HL-60 (cell line): ENCODE measurements around the gene GRID1.

Source experiments
- POLR2AphosphoS5 ChIP-seq: IDR thresholded peaks from 2 replicates; pipeline ENCODE4 v1.6.1; 2012; ENCODE audit warnings: low read depth
- TF ChIP-seq, protein P1 (sequence below): IDR thresholded peaks from one replicate; pipeline ENCODE4 v1.5.1; 2011; ENCODE audit warnings: low read length, control low read depth, inconsistent platforms; ENCODE audit not compliant: insufficient read depth
- TF ChIP-seq, protein P2 (sequence below): IDR thresholded peaks from 2 replicates; pipeline ENCODE4 v1.6.1; 2012; ENCODE audit warnings: low read depth; ENCODE audit not compliant: insufficient replicate concordance

DNA sequence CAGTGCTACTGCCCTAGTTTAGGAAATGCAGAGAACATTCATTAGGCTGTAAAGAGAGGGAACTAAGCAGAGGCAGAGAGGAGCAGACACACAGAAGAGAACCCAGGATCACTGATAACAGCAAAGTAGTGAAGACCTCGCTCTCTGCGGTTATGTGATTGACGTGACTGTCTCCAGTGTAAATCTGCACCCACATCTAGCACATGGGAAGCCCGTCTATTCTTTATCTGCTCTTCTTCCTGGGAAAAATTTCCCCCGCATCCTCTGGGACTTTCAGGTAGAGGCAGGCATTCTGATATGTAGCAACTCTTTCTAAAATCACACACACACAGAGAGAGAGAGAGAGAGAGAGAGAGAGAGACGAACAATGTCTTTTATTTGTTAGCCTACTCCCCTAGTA, 699.6 kb downstream of the GRID1 start:
- TF ChIP-seq, protein P1, sequence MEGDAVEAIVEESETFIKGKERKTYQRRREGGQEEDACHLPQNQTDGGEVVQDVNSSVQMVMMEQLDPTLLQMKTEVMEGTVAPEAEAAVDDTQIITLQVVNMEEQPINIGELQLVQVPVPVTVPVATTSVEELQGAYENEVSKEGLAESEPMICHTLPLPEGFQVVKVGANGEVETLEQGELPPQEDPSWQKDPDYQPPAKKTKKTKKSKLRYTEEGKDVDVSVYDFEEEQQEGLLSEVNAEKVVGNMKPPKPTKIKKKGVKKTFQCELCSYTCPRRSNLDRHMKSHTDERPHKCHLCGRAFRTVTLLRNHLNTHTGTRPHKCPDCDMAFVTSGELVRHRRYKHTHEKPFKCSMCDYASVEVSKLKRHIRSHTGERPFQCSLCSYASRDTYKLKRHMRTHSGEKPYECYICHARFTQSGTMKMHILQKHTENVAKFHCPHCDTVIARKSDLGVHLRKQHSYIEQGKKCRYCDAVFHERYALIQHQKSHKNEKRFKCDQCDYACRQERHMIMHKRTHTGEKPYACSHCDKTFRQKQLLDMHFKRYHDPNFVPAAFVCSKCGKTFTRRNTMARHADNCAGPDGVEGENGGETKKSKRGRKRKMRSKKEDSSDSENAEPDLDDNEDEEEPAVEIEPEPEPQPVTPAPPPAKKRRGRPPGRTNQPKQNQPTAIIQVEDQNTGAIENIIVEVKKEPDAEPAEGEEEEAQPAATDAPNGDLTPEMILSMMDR, result no peak
- TF ChIP-seq, protein P2, sequence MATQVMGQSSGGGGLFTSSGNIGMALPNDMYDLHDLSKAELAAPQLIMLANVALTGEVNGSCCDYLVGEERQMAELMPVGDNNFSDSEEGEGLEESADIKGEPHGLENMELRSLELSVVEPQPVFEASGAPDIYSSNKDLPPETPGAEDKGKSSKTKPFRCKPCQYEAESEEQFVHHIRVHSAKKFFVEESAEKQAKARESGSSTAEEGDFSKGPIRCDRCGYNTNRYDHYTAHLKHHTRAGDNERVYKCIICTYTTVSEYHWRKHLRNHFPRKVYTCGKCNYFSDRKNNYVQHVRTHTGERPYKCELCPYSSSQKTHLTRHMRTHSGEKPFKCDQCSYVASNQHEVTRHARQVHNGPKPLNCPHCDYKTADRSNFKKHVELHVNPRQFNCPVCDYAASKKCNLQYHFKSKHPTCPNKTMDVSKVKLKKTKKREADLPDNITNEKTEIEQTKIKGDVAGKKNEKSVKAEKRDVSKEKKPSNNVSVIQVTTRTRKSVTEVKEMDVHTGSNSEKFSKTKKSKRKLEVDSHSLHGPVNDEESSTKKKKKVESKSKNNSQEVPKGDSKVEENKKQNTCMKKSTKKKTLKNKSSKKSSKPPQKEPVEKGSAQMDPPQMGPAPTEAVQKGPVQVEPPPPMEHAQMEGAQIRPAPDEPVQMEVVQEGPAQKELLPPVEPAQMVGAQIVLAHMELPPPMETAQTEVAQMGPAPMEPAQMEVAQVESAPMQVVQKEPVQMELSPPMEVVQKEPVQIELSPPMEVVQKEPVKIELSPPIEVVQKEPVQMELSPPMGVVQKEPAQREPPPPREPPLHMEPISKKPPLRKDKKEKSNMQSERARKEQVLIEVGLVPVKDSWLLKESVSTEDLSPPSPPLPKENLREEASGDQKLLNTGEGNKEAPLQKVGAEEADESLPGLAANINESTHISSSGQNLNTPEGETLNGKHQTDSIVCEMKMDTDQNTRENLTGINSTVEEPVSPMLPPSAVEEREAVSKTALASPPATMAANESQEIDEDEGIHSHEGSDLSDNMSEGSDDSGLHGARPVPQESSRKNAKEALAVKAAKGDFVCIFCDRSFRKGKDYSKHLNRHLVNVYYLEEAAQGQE, result no peak
- no peak for TF ChIP-seq POLR2AphosphoS5
